Common myeloid progenitor, CD34-positive (primary cell): ENCODE measurements around the gene AUH.
A peak's percentile ranks its signal among the peaks of the same experiment; 100 is the strongest.

ENCODE experiments used
- CTCF ChIA-PET: fragments of 350-600 bp; sonication (Branson Sonifier 250); formaldehyde crosslinking; loops from one replicate; lab custom pipeline; 2021; ENCODE audit warnings: antibody characterized with exemption; lab: Charles Lee
- POLR2A ChIA-PET: fragments of 350-600 bp; sonication (Branson Sonifier 250); formaldehyde crosslinking; loops from one replicate; lab custom pipeline; 2021; ENCODE audit warnings: antibody characterized with exemption; lab: Charles Lee
- DNase-seq, 3 donors: peaks; one replicate each; pipeline versions ENCODE4 v3.0.0 to v3.0.0-alpha.2; 2013
- H3K27ac ChIP-seq, 2 experiments: 1 replicate in 1 of 2; 2 replicates in 1 of 2; pipeline ENCODE4 v1.7.0; 2013; ENCODE audit warnings: inconsistent platforms in 2 of 2, low read length in 2 of 2, mild to moderate bottlenecking in 2 of 2, low read depth in 1 of 2, moderate library complexity in 1 of 2; ENCODE audit not compliant: severe bottlenecking in 2 of 2, insufficient read depth in 1 of 2, poor library complexity in 1 of 2
- H3K27me3 ChIP-seq, 5 experiments: replicated peaks in 2 of 5; 1 replicate in 3 of 5; 2 replicates in 2 of 5; pipeline versions ENCODE4 v1.6.1 to v1.7.0; 2013; ENCODE audit warnings: low read length in 4 of 5, mild to moderate bottlenecking in 2 of 5, moderate library complexity in 2 of 5, inconsistent platforms in 1 of 5; ENCODE audit not compliant: insufficient read depth in 5 of 5, control insufficient read depth in 4 of 5
- H3K36me3 ChIP-seq, 4 experiments: 1 replicate in 2 of 4; 2 replicates in 2 of 4; pipeline versions ENCODE4 v1.6.1 to v1.7.0; 2013; ENCODE audit warnings: low read length in 3 of 4, control low read depth in 1 of 4, mild to moderate bottlenecking in 1 of 4; ENCODE audit not compliant: control insufficient read depth in 4 of 4, insufficient read depth in 4 of 4
- H3K4me1 ChIP-seq, 4 experiments: 1 replicate in 3 of 4; 2 replicates in 1 of 4; pipeline versions ENCODE4 v1.6.1 to v1.7.1; 2013; ENCODE audit warnings: low read length in 3 of 4, mild to moderate bottlenecking in 3 of 4, control low read depth in 1 of 4, inconsistent platforms in 1 of 4, moderate library complexity in 1 of 4; ENCODE audit not compliant: control insufficient read depth in 4 of 4, insufficient read depth in 4 of 4; ENCODE audit errors: control extremely low read depth in 1 of 4
- H3K4me3 ChIP-seq, 7 experiments: 1 replicate in 4 of 7; 2 replicates in 3 of 7; pipeline versions ENCODE4 v1.5.1 to v1.7.0; 2013; ENCODE audit warnings: mild to moderate bottlenecking in 7 of 7, low read length in 6 of 7, moderate library complexity in 6 of 7, inconsistent platforms in 2 of 7, low read depth in 2 of 7, control low read depth in 1 of 7; ENCODE audit not compliant: insufficient read depth in 4 of 7, control insufficient read depth in 1 of 7; ENCODE audit errors: extremely low read depth in 1 of 7
- H3K9me3 ChIP-seq, 5 experiments: 1 replicate in 4 of 5; 2 replicates in 1 of 5; pipeline versions ENCODE4 v1.6.1 to v1.7.1; 2013; ENCODE audit warnings: low read length in 4 of 5, mild to moderate bottlenecking in 2 of 5, inconsistent platforms in 1 of 5, low read depth in 1 of 5, moderate library complexity in 1 of 5; ENCODE audit not compliant: control insufficient read depth in 4 of 5, insufficient read depth in 2 of 5; ENCODE audit errors: control extremely low read depth in 1 of 5
- WGBS: methylation state at CpG from one replicate; pipeline ENCODE4 v1.1.5; 2013; ENCODE audit not compliant: insufficient coverage; 5-methylcytosine and 5-hydroxymethylcytosine counted together

The AUH gene

GRCh38 chr9:91211919-91212318 lies 149.8 kb downstream of the AUH start:
- peak in 1 of 3 donors; percentile 7 for DNase-seq
- no peaks in the 10 kb centered on the region for H3K27me3 ChIP-seq
- H3K4me1 ChIP-seq, result peaks cover 8 to 21% (median 10%) of the 10 kb centered on the region in 4 experiments
- 77% methylated on average over 4 of the region's 5 CpGs for WGBS
- POLR2A ChIA-PET, result no interaction called here
- CTCF ChIA-PET, result no interaction called here
- peaks cover 0 to 4% (median 0%) of the 10 kb centered on the region in 4 experiments for H3K36me3 ChIP-seq
- H3K9me3 ChIP-seq, result no peaks in the 10 kb centered on the region
- no peak overlapping the region for H3K4me3 ChIP-seq
- no peak overlapping the region for H3K27ac ChIP-seq

DNA sequence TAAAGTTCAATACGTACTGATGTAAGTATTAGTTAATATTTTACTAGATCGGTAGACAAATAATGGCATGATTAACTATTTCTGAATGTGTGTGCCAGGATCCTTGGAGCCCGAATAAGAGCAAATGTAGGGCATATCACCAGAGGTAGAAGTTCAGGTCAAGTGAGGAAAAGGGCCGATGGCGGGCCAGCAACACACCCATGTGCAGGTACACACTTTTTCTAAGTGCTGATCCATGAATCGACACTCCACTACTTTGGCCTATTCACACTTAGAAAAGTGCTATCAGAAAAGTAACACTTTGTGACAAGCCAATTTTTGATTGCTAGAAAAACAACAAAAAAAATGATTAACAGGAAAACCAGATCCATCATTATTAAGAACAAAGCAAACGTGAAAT lies 150.3 kb downstream of the AUH start:
- Histone ChIP-seq H3K4me1 (peaks cover 8 to 21% (median 10%) of the 10 kb centered on the region in 4 experiments), H3K9me3 (no peaks in the 10 kb centered on the region), H3K27ac (no peak overlapping the region), H3K27me3 (no peaks in the 10 kb centered on the region), H3K4me3 (no peak overlapping the region), H3K36me3 (peaks cover 0 to 4% (median 0%) of the 10 kb centered on the region in 4 experiments)
- CTCF ChIA-PET, result no interaction called here
- no peak for DNase-seq
- POLR2A ChIA-PET, result no interaction called here
- 94% methylated on average over 6 of the region's 7 CpGs for WGBS

DNA sequence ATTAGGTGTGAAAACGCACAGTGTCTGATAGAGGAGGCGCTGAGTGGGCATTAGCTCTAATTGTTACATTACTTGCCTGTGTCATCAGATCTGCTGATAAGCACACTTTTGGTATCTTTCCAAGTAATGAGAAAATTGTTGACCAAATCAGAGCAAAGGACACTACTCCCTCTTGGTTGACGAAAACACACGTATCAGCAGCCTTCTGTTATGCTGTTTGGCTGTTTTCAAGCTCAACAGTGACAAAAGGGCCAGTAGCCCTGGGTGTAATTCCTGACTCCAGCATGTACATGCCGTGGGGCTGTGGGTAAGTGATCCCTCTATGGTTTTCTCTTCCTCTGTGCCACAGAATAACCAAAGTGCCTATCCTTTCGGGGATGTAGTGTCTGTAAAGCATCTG lies 151.4 kb downstream of the AUH start:
- Histone ChIP-seq H3K27ac (no peak overlapping the region), H3K27me3 (no peaks in the 10 kb centered on the region), H3K36me3 (peaks cover 0 to 4% (median 0%) of the 10 kb centered on the region in 4 experiments), H3K4me3 (no peak overlapping the region), H3K9me3 (no peaks in the 10 kb centered on the region), H3K4me1 (peaks cover 8 to 21% (median 10%) of the 10 kb centered on the region in 4 experiments)
- ChIA-PET POLR2A (no interaction called here), CTCF (no interaction called here)
- WGBS, result 97% methylated on average over 5 of the region's 6 CpGs
- DNase-seq, result no peak

GRCh38 chr9:91208837-91209236 lies 152.9 kb downstream of the AUH start:
- ChIA-PET CTCF (interaction anchor here (1.4 kb wide), 1 partner anchor 12 kb away, joined by 3 read pairs; no protein-coding TSS in a partner anchor), POLR2A (no interaction called here)
- Histone ChIP-seq H3K9me3 (no peaks in the 10 kb centered on the region), H3K4me1 (peaks cover 8 to 21% (median 10%) of the 10 kb centered on the region in 4 experiments), H3K36me3 (peaks cover 0 to 4% (median 0%) of the 10 kb centered on the region in 4 experiments), H3K27ac (no peak overlapping the region), H3K4me3 (no peak overlapping the region), H3K27me3 (no peaks in the 10 kb centered on the region)
- no peak for DNase-seq
- WGBS, result 91% methylated on average over 4 of the region's 5 CpGs

DNA sequence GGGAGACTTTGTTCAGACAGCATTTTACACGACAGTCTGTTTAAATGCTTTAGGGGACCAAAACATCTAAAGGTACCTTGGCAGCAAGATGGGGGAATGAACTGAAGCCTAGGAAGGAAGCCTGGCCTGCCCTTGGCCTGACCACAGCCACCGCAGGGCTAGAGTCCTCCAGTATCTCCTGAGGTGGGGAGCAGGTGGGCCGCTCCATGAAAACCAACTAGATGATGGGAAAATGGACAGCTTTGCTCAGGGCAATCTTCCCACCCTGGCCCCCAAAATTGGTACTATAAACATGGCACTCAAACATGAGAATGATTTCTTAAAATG lies 153.3 kb downstream of the AUH start:
- WGBS, result 35% methylated on average over 2 of the region's 3 CpGs
- Histone ChIP-seq H3K4me1 (peaks cover 8 to 21% (median 10%) of the 10 kb centered on the region in 4 experiments), H3K27me3 (no peaks in the 10 kb centered on the region), H3K27ac (peak overlapping the region in 1 of 2 experiments; percentile 59), H3K9me3 (no peaks in the 10 kb centered on the region), H3K4me3 (peak overlapping the region in 5 of 7 experiments; percentile 3 to 62 (median 22)), H3K36me3 (peaks cover 0 to 3% (median 0%) of the 10 kb centered on the region in 4 experiments)
- POLR2A ChIA-PET, result interaction anchor here (1.1 kb wide), 1 partner anchor 15 kb away, joined by 3 read pairs; no protein-coding TSS in a partner anchor
- DNase-seq, result no peak
- CTCF ChIA-PET, result interaction anchor here (0.6 to 1.4 kb wide), 2 partner anchors 12 to 154 kb away, joined by 3 read pairs; no protein-coding TSS in a partner anchor

- H3K9me3 ChIP-seq, result peaks cover 0 to under 1% (median 0%) of the 10 kb centered on the region in 5 experiments
- H3K4me1 ChIP-seq, result peaks cover 8 to 21% (median 10%) of the 10 kb centered on the region in 4 experiments
- H3K4me3 ChIP-seq, result peak overlapping the region in 6 of 7 experiments; percentile 3 to 62 (median 18)
- H3K36me3 ChIP-seq, result no peaks in the 10 kb centered on the region
- ChIA-PET POLR2A (interaction anchor here (1.1 kb wide), 1 partner anchor 15 kb away, joined by 3 read pairs; no protein-coding TSS in a partner anchor), CTCF (interaction anchor here (0.6 to 1.4 kb wide), 2 partner anchors 11 to 155 kb away, joined by 3 read pairs; no protein-coding TSS in a partner anchor)
- WGBS, result 8% methylated on average over 4 of the region's 8 CpGs
- DNase-seq, result peak; percentile 39 to 81 (median 75)
- H3K27ac ChIP-seq, result peak overlapping the region in 1 of 2 experiments; percentile 59
- H3K27me3 ChIP-seq, result no peaks in the 10 kb centered on the region
These were observed 153.8 kb downstream of the AUH start for GRCh38 chr9:91207729-91208418.

- WGBS, result 81% methylated on average over 7 of the region's 9 CpGs
- CTCF ChIA-PET, result no interaction called here
- DNase-seq, result no peak
- H3K9me3 ChIP-seq, result peaks cover 0 to 6% (median 0%) of the 10 kb centered on the region in 5 experiments
- H3K36me3 ChIP-seq, result no peaks in the 10 kb centered on the region
- H3K4me1 ChIP-seq, result peaks cover 8 to 21% (median 10%) of the 10 kb centered on the region in 4 experiments
- POLR2A ChIA-PET, result interaction anchor here (1.1 kb wide), 1 partner anchor 14 kb away, joined by 3 read pairs; no protein-coding TSS in a partner anchor
- peak overlapping the region in 1 of 2 experiments; percentile 59 for H3K27ac ChIP-seq
- no peaks in the 10 kb centered on the region for H3K27me3 ChIP-seq
- H3K4me3 ChIP-seq, result peak overlapping the region in 1 of 7 experiments; percentile 62
These were observed 154.4 kb downstream of the AUH start for GRCh38 chr9:91207397-91207728.
